BE2C (cell line): ENCODE data around the gene GGN.

Source experiments
- DNase-seq: peaks from one replicate; pipeline ENCODE4 v3.0.0-alpha.2; 2020
- H3K27me3 ChIP-seq: fragments of 250-450 bp; sonication (Bioruptor Pico); 2 replicates; pipeline ENCODE4 v1.5.1; 2020; ENCODE audit warnings: mild to moderate bottlenecking
- H3K36me3 ChIP-seq: fragments of 250-450 bp; sonication (Bioruptor Pico); 2 replicates; pipeline ENCODE4 v1.5.1; 2020; ENCODE audit warnings: mild to moderate bottlenecking
- H3K4me1 ChIP-seq: fragments of 250-450 bp; sonication (Bioruptor Pico); 2 replicates; pipeline ENCODE4 v1.5.1; 2020
- H3K4me3 ChIP-seq: 2 replicates; pipeline ENCODE4 v1.5.1; 2011; ENCODE audit warnings: low read depth, low read length
- H3K9me3 ChIP-seq: fragments of 250-450 bp; sonication (Bioruptor Pico); 2 replicates; pipeline ENCODE4 v1.5.1; 2020
- CTCF ChIP-seq: IDR thresholded peaks from 2 replicates; pipeline ENCODE4 v1.5.1; 2012; ENCODE audit warnings: mild to moderate bottlenecking, low read depth, low read length

Gene GGN

GRCh38 chr19:38377052-38377451 lies 10.8 kb downstream of the GGN start:
- H3K9me3 ChIP-seq = no peaks in the 10 kb centered on the region
- no peak overlapping the region for H3K4me3 ChIP-seq
- no peak for DNase-seq
- peaks cover 44% of the 10 kb centered on the region for H3K36me3 ChIP-seq
- no peak for TF ChIP-seq CTCF
- no peaks in the 10 kb centered on the region for H3K27me3 ChIP-seq
- H3K4me1 ChIP-seq = no peaks in the 10 kb centered on the region; the same call in 1 of the 2 replicates

GRCh38 chr19:38376576-38376975 lies 11.3 kb downstream of the GGN start:
- Histone ChIP-seq H3K4me3 (no peak overlapping the region), H3K9me3 (no peaks in the 10 kb centered on the region), H3K27me3 (no peaks in the 10 kb centered on the region), H3K36me3 (peaks cover 39% of the 10 kb centered on the region), H3K4me1 (no peaks in the 10 kb centered on the region; the same call in 1 of the 2 replicates)
- no peak for TF ChIP-seq CTCF
- DNase-seq = no peak

- TF ChIP-seq CTCF = no peak
- DNase-seq = no peak
- Histone ChIP-seq H3K36me3 (peaks cover 31% of the 10 kb centered on the region), H3K4me1 (no peaks in the 10 kb centered on the region; the same call in 1 of the 2 replicates), H3K9me3 (no peaks in the 10 kb centered on the region), H3K27me3 (no peaks in the 10 kb centered on the region), H3K4me3 (peak overlapping the region; percentile 99)
Observed at GRCh38 chr19:38375748-38376147, 12.1 kb downstream of the GGN start.

GRCh38 chr19:38375098-38375493 lies 12.7 kb downstream of the GGN start:
- no peak for TF ChIP-seq CTCF
- Histone ChIP-seq H3K36me3 (peaks cover 28% of the 10 kb centered on the region), H3K4me3 (peak overlapping the region; percentile 99), H3K4me1 (no peaks in the 10 kb centered on the region; the same call in 1 of the 2 replicates), H3K9me3 (no peaks in the 10 kb centered on the region), H3K27me3 (no peaks in the 10 kb centered on the region)
- no peak for DNase-seq

GRCh38 chr19:38374332-38375097 lies 13.3 kb downstream of the GGN start, which contains the start of gene PSMD8:
Gene PSMD8, plus strand, starts transcription at chr19:38374571. Its CDS starts 31 bp downstream, at chr19:38374602.
- no peaks in the 10 kb centered on the region; the same call in 1 of the 2 replicates for H3K4me1 ChIP-seq

More at GRCh38 chr19:38374332-38375097, 13.3 kb downstream of the GGN start, which contains the start of gene PSMD8:
- Histone ChIP-seq H3K4me3 (peak within 1 kb of the TSS; percentile 99), H3K9me3 (no peaks in the 10 kb centered on the region), H3K27me3 (no peaks in the 10 kb centered on the region), H3K36me3 (peaks cover 24% of the 10 kb centered on the region)
- peak; percentile 99 for DNase-seq
- TF ChIP-seq CTCF = peak; percentile 21; the same call in 1 of the 2 replicates
